GM12878 (cell line): ENCODE measurements around the gene ZNF777. TPM values are rescaled to one million over a fixed set of nuclear protein-coding genes. Genes with fewer than 3 reads are reported as not detected.

ENCODE experiments used
- CREM ChIP-seq: IDR thresholded peaks from 2 replicates; pipeline ENCODE4 v1.6.1; 2014; ENCODE audit warnings: antibody characterized with exemption, low read depth
- E2F8 ChIP-seq: fragments of 450-650 bp; IDR thresholded peaks from 2 replicates; pipeline ENCODE4 v1.6.1; 2018; ENCODE audit warnings: mild to moderate bottlenecking, low read depth, moderate library complexity; ENCODE audit not compliant: partially characterized antibody
- ETV6 ChIP-seq, 2 experiments: fragments of 450-650 bp in 1 of 2; IDR thresholded peaks in 1 of 2; conservative IDR thresholded peaks in 1 of 2; 2 replicates each; pipeline ENCODE4 v1.6.1; 2014; ENCODE audit warnings: antibody characterized with exemption in 1 of 2, borderline replicate concordance in 1 of 2, low read depth in 1 of 2, mild to moderate bottlenecking in 1 of 2, moderate library complexity in 1 of 2
- NFYB ChIP-seq: IDR thresholded peaks from 2 replicates; pipeline ENCODE4 v1.6.1; 2011; ENCODE audit warnings: low read depth, mild to moderate bottlenecking, low read length, improper control_type of control experiment, moderate library complexity; ENCODE audit not compliant: insufficient read depth
- NR2F1 ChIP-seq: fragments of 450-650 bp; conservative IDR thresholded peaks from 2 replicates; pipeline ENCODE4 v1.6.1; 2017; ENCODE audit warnings: mild to moderate bottlenecking
- RBBP5 ChIP-seq: fragments of 200-600 bp; sonication (generic); conservative IDR thresholded peaks from 2 replicates; pipeline ENCODE4 v1.6.1; 2016
- SMC3 ChIP-seq: IDR thresholded peaks from 2 replicates; pipeline ENCODE4 v1.6.1; 2011; ENCODE audit warnings: low read length, improper control_type of control experiment, borderline replicate concordance
- STAT3 ChIP-seq: IDR thresholded peaks from 2 replicates; pipeline ENCODE4 v1.6.1; 2011; ENCODE audit warnings: low read depth, low read length, improper control_type of control experiment
- SUPT20H ChIP-seq: IDR thresholded peaks from 2 replicates; pipeline ENCODE4 v1.6.1; 2011; ENCODE audit warnings: low read depth, mild to moderate bottlenecking, low read length, moderate library complexity, borderline replicate concordance; ENCODE audit not compliant: control insufficient read depth
- ZBED1 ChIP-seq: IDR thresholded peaks from 2 replicates; pipeline ENCODE4 v1.6.1; 2016; ENCODE audit warnings: borderline replicate concordance
- ZNF217 ChIP-seq: fragments of 450-650 bp; IDR thresholded peaks from 2 replicates; pipeline ENCODE4 v1.6.1; 2017; ENCODE audit warnings: antibody characterized with exemption, mild to moderate bottlenecking
- ZNF592 ChIP-seq: fragments of 450-650 bp; IDR thresholded peaks from 2 replicates; pipeline ENCODE4 v1.6.1; 2017; ENCODE audit warnings: mild to moderate bottlenecking, moderate library complexity
- polyA plus RNA-seq, 11 experiments: library from polyadenylated mRNA; depleted of rRNA in 4 of 11; unstranded in 6 of 11; stranded (reverse) in 5 of 11; fragments of >200 nt; fragmentation: Nextera tagmentation in 4 of 11; fragmentation: Illumina TruSeq in 1 of 11; extraction: Ambion mirVana in 4 of 11; extraction: Trizol in 1 of 11; gene quantifications; 1 replicate in 1 of 11; 2 replicates in 10 of 11; pipeline versions ENCODE4 v1.2.1 to v1.2.3, GENCODE V29; 2011 to 2016; ENCODE audit warnings: inconsistent platforms in 2 of 11, missing spikeins in 2 of 11, low read depth in 1 of 11
- total RNA-seq, 4 experiments: library from RNA; depleted of rRNA in 3 of 4; stranded (reverse); fragments of >200 nt in 3 of 4; fragmentation: Illumina TruSeq in 1 of 4; extraction: Trizol in 1 of 4; gene quantifications; 2 replicates each; pipeline versions ENCODE4 v1.2.1 to v1.2.3, GENCODE V29; 2013 to 2021
- TF ChIP-seq, protein P1 (sequence below): fragments of 450-650 bp; IDR thresholded peaks from 2 replicates; pipeline ENCODE4 v1.6.1; 2017; ENCODE audit warnings: antibody characterized with exemption, mild to moderate bottlenecking, moderate library complexity

The ZNF777 gene
- total and polyA plus RNA-seq, 10 of the 15 experiments (the other 5 are each of a cell fraction or from before 2014, with no cell fraction given): 0.03 to 16.0 (median 3.7) TPM

- TF ChIP-seq ZNF592 (no peak), SUPT20H (no peak), NFYB (no peak), ETV6 (conservative IDR thresholded peaks at IDR 0.05 in 1 of 2, IDR thresholded peaks at IDR 0.05 in 1 of 2; ENCODE audit: borderline replicate concordance in 1 of 2, low read depth in 1 of 2) (no peak), STAT3 (no peak), ZBED1 (no peak), SMC3 (no peak), ZNF217 (no peak), RBBP5 (no peak), E2F8 (no peak), CREM (no peak), NR2F1 (no peak)
- TF ChIP-seq, protein P1, sequence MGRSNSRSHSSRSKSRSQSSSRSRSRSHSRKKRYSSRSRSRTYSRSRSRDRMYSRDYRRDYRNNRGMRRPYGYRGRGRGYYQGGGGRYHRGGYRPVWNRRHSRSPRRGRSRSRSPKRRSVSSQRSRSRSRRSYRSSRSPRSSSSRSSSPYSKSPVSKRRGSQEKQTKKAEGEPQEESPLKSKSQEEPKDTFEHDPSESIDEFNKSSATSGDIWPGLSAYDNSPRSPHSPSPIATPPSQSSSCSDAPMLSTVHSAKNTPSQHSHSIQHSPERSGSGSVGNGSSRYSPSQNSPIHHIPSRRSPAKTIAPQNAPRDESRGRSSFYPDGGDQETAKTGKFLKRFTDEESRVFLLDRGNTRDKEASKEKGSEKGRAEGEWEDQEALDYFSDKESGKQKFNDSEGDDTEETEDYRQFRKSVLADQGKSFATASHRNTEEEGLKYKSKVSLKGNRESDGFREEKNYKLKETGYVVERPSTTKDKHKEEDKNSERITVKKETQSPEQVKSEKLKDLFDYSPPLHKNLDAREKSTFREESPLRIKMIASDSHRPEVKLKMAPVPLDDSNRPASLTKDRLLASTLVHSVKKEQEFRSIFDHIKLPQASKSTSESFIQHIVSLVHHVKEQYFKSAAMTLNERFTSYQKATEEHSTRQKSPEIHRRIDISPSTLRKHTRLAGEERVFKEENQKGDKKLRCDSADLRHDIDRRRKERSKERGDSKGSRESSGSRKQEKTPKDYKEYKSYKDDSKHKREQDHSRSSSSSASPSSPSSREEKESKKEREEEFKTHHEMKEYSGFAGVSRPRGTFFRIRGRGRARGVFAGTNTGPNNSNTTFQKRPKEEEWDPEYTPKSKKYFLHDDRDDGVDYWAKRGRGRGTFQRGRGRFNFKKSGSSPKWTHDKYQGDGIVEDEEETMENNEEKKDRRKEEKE: no peak
These were observed 49.4 kb upstream of the ZNF777 start (continued) for GRCh38 chr7:149510248-149510647.
